Measurements from ENCODE around the gene MAPK6. TPM values are rescaled to one million over a fixed set of nuclear protein-coding genes. Genes with fewer than 3 reads are reported as not detected.

MAPK6 gene
- total RNA-seq, 2 experiments from 2014 or later, result 48.5 to 49.8 TPM

DNA sequence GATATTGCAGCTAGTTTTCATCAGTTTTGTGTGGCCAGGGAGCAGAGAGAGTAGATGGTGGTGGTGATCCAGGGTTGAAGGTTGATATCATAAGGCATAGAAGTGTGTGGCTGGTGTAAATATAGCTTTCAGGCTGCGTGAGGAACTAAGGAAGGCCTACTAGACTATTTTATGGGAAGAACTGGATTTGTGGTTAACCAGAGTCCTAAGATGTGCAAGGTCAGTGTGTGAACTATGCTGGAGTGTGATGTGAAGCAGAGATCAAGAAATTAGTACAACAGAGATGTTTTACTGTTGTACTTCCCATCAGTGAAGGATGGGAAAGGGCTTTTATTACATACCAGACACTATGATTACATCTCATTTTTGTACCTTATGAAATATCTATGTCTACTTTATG, 41.5 kb downstream of the MAPK6 start:
- no peaks in the 10 kb centered on the region for H3K27me3 ChIP-seq (ENCODE audit: control insufficient read depth in 1 of 2, insufficient read depth in 2 of 2, low read length in 2 of 2)
- no peak for ATAC-seq (ENCODE audit: poor library complexity)
- H3K36me3 Mint-ChIP-seq (ENCODE audit: low read depth), result peaks cover 53% of the 10 kb centered on the region
- H3K4me1 ChIP-seq (ENCODE audit: insufficient read depth, low read length), result no peaks in the 10 kb centered on the region
- H3K9me3 ChIP-seq (ENCODE audit: control insufficient read depth in 1 of 2, insufficient read depth in 1 of 2, low read length in 2 of 2), result no peaks in the 10 kb centered on the region
- no peak for DNase-seq
- H3K9me3 Mint-ChIP-seq, result no peaks in the 10 kb centered on the region
- no peak overlapping the region for H3K4me3 ChIP-seq (ENCODE audit: low read length)
- intact Hi-C loops (cut with DNase I, micrococcal nuclease), result no loop called here
- no peak overlapping the region for H3K27ac Mint-ChIP-seq
- peaks cover 70% of the 10 kb centered on the region for H3K36me3 ChIP-seq (ENCODE audit: insufficient read depth, low read length)
- H3K27ac ChIP-seq (ENCODE audit: low read depth in 1 of 2, low read length in 2 of 2), result no peak overlapping the region
- H3K4me3 Mint-ChIP-seq, result no peak overlapping the region
- no peaks in the 10 kb centered on the region for H3K4me1 Mint-ChIP-seq (ENCODE audit: low read depth)
- POLR2A ChIA-PET, result no interaction called here
- TF ChIP-seq, protein P1, sequence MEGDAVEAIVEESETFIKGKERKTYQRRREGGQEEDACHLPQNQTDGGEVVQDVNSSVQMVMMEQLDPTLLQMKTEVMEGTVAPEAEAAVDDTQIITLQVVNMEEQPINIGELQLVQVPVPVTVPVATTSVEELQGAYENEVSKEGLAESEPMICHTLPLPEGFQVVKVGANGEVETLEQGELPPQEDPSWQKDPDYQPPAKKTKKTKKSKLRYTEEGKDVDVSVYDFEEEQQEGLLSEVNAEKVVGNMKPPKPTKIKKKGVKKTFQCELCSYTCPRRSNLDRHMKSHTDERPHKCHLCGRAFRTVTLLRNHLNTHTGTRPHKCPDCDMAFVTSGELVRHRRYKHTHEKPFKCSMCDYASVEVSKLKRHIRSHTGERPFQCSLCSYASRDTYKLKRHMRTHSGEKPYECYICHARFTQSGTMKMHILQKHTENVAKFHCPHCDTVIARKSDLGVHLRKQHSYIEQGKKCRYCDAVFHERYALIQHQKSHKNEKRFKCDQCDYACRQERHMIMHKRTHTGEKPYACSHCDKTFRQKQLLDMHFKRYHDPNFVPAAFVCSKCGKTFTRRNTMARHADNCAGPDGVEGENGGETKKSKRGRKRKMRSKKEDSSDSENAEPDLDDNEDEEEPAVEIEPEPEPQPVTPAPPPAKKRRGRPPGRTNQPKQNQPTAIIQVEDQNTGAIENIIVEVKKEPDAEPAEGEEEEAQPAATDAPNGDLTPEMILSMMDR (IDR thresholded peaks at IDR 0.05), result no peak
- no peaks in the 10 kb centered on the region for H3K27me3 Mint-ChIP-seq
- CTCF ChIA-PET, result interaction anchor here (0.8 kb wide), 1 partner anchor 18 kb away, joined by 4 read pairs; no protein-coding TSS in a partner anchor

DNA sequence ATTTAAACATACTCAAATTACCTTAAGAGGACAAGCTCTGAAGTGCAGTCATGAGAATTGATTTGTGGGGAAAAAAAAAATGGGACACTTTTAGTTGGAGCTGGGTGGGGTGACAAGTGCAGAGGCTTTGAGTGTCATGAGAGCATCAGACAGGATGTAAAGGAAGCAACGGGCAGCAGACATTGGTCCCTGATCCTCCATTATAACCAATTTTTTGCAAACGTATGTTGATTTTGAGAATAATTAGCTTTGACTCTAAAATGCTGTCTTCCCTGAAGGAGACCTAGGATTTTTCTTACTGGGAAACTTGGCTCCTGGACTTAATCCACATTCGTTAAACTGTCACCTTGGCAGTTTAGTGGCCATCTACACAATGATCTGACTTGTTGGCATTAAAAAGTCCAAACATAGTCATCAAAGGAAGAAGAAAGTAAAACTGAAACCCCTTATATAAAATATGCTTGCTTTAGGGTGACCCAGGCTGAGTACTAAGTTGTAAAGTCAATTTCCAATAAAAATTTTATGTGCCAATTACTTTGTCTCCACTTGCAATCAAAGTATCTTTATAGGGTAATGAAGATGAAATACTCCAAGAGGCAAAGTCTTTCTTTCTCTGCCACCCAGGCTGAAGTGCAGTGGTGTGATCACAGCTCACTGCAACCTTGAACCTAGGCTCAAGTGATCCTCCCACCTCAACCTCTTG, 48.0 kb downstream of the MAPK6 start:
- Mint-ChIP-seq H3K4me3 (no peak overlapping the region), H3K36me3 (ENCODE audit: low read depth) (peaks cover 40% of the 10 kb centered on the region), H3K27me3 (no peaks in the 10 kb centered on the region), H3K9me3 (no peaks in the 10 kb centered on the region), H3K4me1 (ENCODE audit: low read depth) (peaks cover 8% of the 10 kb centered on the region), H3K27ac (peak overlapping the region; percentile 24)
- Histone ChIP-seq H3K27ac (ENCODE audit: low read depth in 1 of 2, low read length in 2 of 2) (no peak overlapping the region), H3K36me3 (ENCODE audit: insufficient read depth, low read length) (peaks cover 20% of the 10 kb centered on the region), H3K4me1 (ENCODE audit: insufficient read depth, low read length) (peaks cover 3% of the 10 kb centered on the region), H3K27me3 (ENCODE audit: control insufficient read depth in 1 of 2, insufficient read depth in 2 of 2, low read length in 2 of 2) (no peaks in the 10 kb centered on the region), H3K4me3 (ENCODE audit: low read length) (no peak overlapping the region), H3K9me3 (ENCODE audit: control insufficient read depth in 1 of 2, insufficient read depth in 1 of 2, low read length in 2 of 2) (no peaks in the 10 kb centered on the region)
- TF ChIP-seq, protein P1 (IDR thresholded peaks at IDR 0.05), result no peak
- POLR2A ChIA-PET, result interaction anchor here (0.5 to 1.8 kb wide), 2 partner anchors 15 to 95 kb away, joined by 3 to 5 read pairs; partner anchors contain the start of gene LEO1
- DNase-seq, result peak in 1 of 14 experiments; percentile 7
- intact Hi-C loops (cut with DNase I, micrococcal nuclease), result no loop called here
- no peak for ATAC-seq (ENCODE audit: poor library complexity)
- CTCF ChIA-PET, result interaction anchor here (0.6 to 1.9 kb wide), 3 partner anchors 9 to 52 kb away, joined by 3 to 7 read pairs (median 5); no protein-coding TSS in a partner anchor

DNA sequence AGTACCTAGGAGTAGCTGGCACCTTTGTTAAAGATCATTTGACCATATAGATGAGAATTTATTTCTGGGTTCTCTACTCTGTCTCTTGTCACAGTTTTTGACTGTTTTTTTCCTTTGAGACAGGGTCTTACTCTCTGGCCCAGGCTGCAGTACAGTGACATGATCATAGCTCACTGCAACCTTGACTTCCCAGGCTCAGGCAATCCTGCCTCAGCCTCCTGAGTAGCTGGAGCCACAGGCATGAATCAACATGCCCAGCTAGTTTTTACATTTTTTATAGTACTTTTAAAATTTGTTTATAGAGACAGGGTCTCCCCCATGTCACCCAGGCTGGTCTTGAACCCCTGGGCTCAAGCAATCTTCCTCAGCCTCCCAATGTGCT, 48.5 kb downstream of the MAPK6 start:
- POLR2A ChIA-PET, result interaction anchor here (1.8 kb wide), 1 partner anchor 96 kb away, joined by 5 read pairs; the partner anchor contains the start of gene LEO1
- H3K27ac ChIP-seq (ENCODE audit: low read depth in 1 of 2, low read length in 2 of 2), result no peak overlapping the region
- ATAC-seq (ENCODE audit: poor library complexity) (no peak), DNase-seq (no peak)
- CTCF ChIA-PET, result interaction anchor here (1.3 to 1.9 kb wide), 2 partner anchors 9 to 11 kb away, joined by 5 to 7 read pairs; no protein-coding TSS in a partner anchor
- H3K4me3 ChIP-seq (ENCODE audit: low read length), result no peak overlapping the region
- Mint-ChIP-seq H3K9me3 (no peaks in the 10 kb centered on the region), H3K27ac (peak overlapping the region; percentile 24), H3K27me3 (no peaks in the 10 kb centered on the region), H3K4me1 (ENCODE audit: low read depth) (peaks cover 8% of the 10 kb centered on the region), H3K4me3 (no peak overlapping the region), H3K36me3 (ENCODE audit: low read depth) (peaks cover 36% of the 10 kb centered on the region)
- peaks cover 15% of the 10 kb centered on the region for H3K36me3 ChIP-seq (ENCODE audit: insufficient read depth, low read length)
- TF ChIP-seq, protein P1 (IDR thresholded peaks at IDR 0.05), result no peak
- H3K9me3 ChIP-seq (ENCODE audit: control insufficient read depth in 1 of 2, insufficient read depth in 1 of 2, low read length in 2 of 2), result no peaks in the 10 kb centered on the region
- peaks cover 3% of the 10 kb centered on the region for H3K4me1 ChIP-seq (ENCODE audit: insufficient read depth, low read length)
- intact Hi-C loops (cut with DNase I, micrococcal nuclease), result no loop called here
- H3K27me3 ChIP-seq (ENCODE audit: control insufficient read depth in 1 of 2, insufficient read depth in 2 of 2, low read length in 2 of 2), result no peaks in the 10 kb centered on the region
